SH-SY5Y (cell line): Measurements from ENCODE around the gene PLCB4.

Source experiments
- GATA2 ChIP-seq: IDR thresholded peaks from 2 replicates; pipeline ENCODE4 v1.6.1; 2011; ENCODE audit warnings: mild to moderate bottlenecking, low read depth, low read length
- GATA3 ChIP-seq: IDR thresholded peaks from 2 replicates; pipeline ENCODE4 v1.6.1; 2011; ENCODE audit warnings: low read depth, mild to moderate bottlenecking, low read length, moderate library complexity

GRCh38 chr20:9302091-9302462 lies 233.2 kb downstream of the PLCB4 start:
- TF ChIP-seq GATA3: no peak
- TF ChIP-seq GATA2: no peak
